Stomach (tissue), 9 donors: ENCODE results near the gene SACS. TPM values are rescaled to one million over a fixed set of nuclear protein-coding genes. Genes with fewer than 3 reads are reported as not detected.

Source experiments
- DNase-seq, 2 donors: peaks; one replicate each; pipeline versions ENCODE4 v3.0.0 to v3.0.0-alpha.2; 2013 to 2019
- H3K27ac ChIP-seq, 5 donors: fragments of 200-600 bp in 4 of 5; sonication (generic) in 4 of 5; one replicate each; pipeline ENCODE4 v1.5.1; 2013 to 2019; ENCODE audit warnings: mild to moderate bottlenecking in 1 of 5, moderate library complexity in 1 of 5
- H3K27me3 ChIP-seq, 3 donors: fragments of 200-600 bp; sonication (generic); one replicate each; pipeline ENCODE4 v1.5.1; 2017 to 2019; ENCODE audit warnings: mixed run types in 1 of 3
- H3K36me3 ChIP-seq, 4 donors: fragments of 200-600 bp; sonication (generic); 1 replicate in 3 of 4; 2 replicates in 1 of 4; pipeline ENCODE4 v1.5.1; 2016 to 2019
- H3K4me1 ChIP-seq, 4 donors: fragments of 200-600 bp; sonication (generic); one replicate each; pipeline ENCODE4 v1.5.1; 2016 to 2019
- H3K4me3 ChIP-seq, 4 donors: fragments of 200-600 bp; sonication (generic) in 3 of 4; one replicate each; pipeline ENCODE4 v1.5.1; 2016 to 2019; ENCODE audit warnings: mild to moderate bottlenecking in 1 of 4
- H3K9me3 ChIP-seq, 4 donors: fragments of 200-600 bp; sonication (generic); one replicate each; pipeline ENCODE4 v1.5.1; 2016 to 2019
- CTCF ChIP-seq, 7 experiments: fragments of 450-650 bp in 4 of 7; fragments of 200-600 bp in 3 of 7; sonication (generic) in 3 of 7; IDR thresholded peaks; one replicate each; pipeline ENCODE4 v1.5.1; 2016 to 2019; ENCODE audit warnings: antibody characterized with exemption in 7 of 7, control low read depth in 2 of 7, mild to moderate bottlenecking in 1 of 7
- EP300 ChIP-seq: sonication (generic); formaldehyde crosslinking; IDR thresholded peaks from one replicate; pipeline ENCODE4 v1.6.1; 2017; ENCODE audit warnings: antibody characterized with exemption
- POLR2A ChIP-seq, 4 donors: fragments of 450-650 bp; IDR thresholded peaks; one replicate each; pipeline ENCODE4 v1.6.1; 2016; ENCODE audit warnings: antibody characterized with exemption in 4 of 4, control low read depth in 2 of 4, mild to moderate bottlenecking in 1 of 4, moderate library complexity in 1 of 4
- POLR2AphosphoS5 ChIP-seq, 3 donors: sonication (generic); formaldehyde crosslinking; IDR thresholded peaks; one replicate each; pipeline ENCODE4 v1.6.1; 2016; ENCODE audit warnings: antibody characterized with exemption in 3 of 3
- WGBS, 5 donors: extraction: QIAGEN DNeasy Blood & Tissue Kit in 3 of 5; methylation state at CpG; one replicate each; pipeline versions ENCODE4 v1.1.5 to v1.1.7; 2013 to 2018; 5-methylcytosine and 5-hydroxymethylcytosine counted together
- intact Hi-C: fragments of 100-400 bp; cut with DNase I; formaldehyde crosslinking; loops from one replicate; pipeline ENCODE4 v1.15.1; 2023; ENCODE audit warnings: low total_unique reads
- polyA plus RNA-seq, 3 donors: library from polyadenylated mRNA; stranded (reverse); fragments of 200-250 nt; gene quantifications; one replicate each; pipeline ENCODE4 v1.2.3, GENCODE V29; 2013
- total RNA-seq, 5 donors: library from RNA; depleted of rRNA; stranded (reverse); fragments of >200 nt; gene quantifications; one replicate each; pipeline versions ENCODE4 v1.1.0 to v1.2.3, GENCODE V29; 2014 to 2016
- donor health status: healthy with polysubstance abuse.
- donor health status: Bipolar disorder and iron deficiency.
- donor health status: healthy.

The SACS gene
- total and polyA plus RNA-seq, 8 donors, result 1.1 to 34.0 (median 4.9) TPM

GRCh38 chr13:23372264-23372906 is 61.1 kb downstream of the SACS start:
- Histone ChIP-seq H3K36me3 (peaks cover 0 to 37% (median 30%) of the 10 kb centered on the region in 4 donors), H3K27me3 (no peaks in the 10 kb centered on the region), H3K27ac (no peak overlapping the region), H3K4me3 (no peak overlapping the region), H3K4me1 (peaks cover 0 to 41% (median 17%) of the 10 kb centered on the region in 4 donors), H3K9me3 (no peaks in the 10 kb centered on the region)
- no peak for TF ChIP-seq CTCF (IDR thresholded peaks at IDR 0.05)
- TF ChIP-seq POLR2A (IDR thresholded peaks at IDR 0.05), result no peak
- no peak for TF ChIP-seq EP300
- no peak for TF ChIP-seq POLR2AphosphoS5 (IDR thresholded peaks at IDR 0.05)
- WGBS, 5 donors, result 35 to 50% (median 42%) methylated on average over 5 of the region's 5 CpGs
- intact Hi-C loops, result no loop called here
- no peak for DNase-seq

- 95 to 99% (median 97%) methylated on average over 6 of the region's 6 CpGs for WGBS, 5 donors
- Histone ChIP-seq H3K27ac (no peak overlapping the region), H3K36me3 (peaks cover 7 to 81% (median 72%) of the 10 kb centered on the region in 4 donors), H3K4me1 (peaks cover 0 to 14% (median 5%) of the 10 kb centered on the region in 4 donors), H3K27me3 (no peaks in the 10 kb centered on the region), H3K9me3 (no peaks in the 10 kb centered on the region), H3K4me3 (no peak overlapping the region)
- intact Hi-C loops, result no loop called here
- DNase-seq, result no peak
- TF ChIP-seq EP300 (no peak), POLR2A (IDR thresholded peaks at IDR 0.05) (no peak), CTCF (IDR thresholded peaks at IDR 0.05) (no peak), POLR2AphosphoS5 (IDR thresholded peaks at IDR 0.05) (no peak)
These were observed 65.6 kb downstream of the SACS start for GRCh38 chr13:23367907-23368306.

- Histone ChIP-seq H3K9me3 (no peaks in the 10 kb centered on the region), H3K36me3 (peaks cover 7 to 96% (median 88%) of the 10 kb centered on the region in 4 donors), H3K27me3 (no peaks in the 10 kb centered on the region), H3K4me3 (no peak overlapping the region), H3K4me1 (no peaks in the 10 kb centered on the region), H3K27ac (no peak overlapping the region)
- DNase-seq, result no peak
- WGBS, 5 donors, result 95 to 98% (median 97%) methylated on average over 3 of the region's 3 CpGs
- TF ChIP-seq EP300, result no peak
- no peak for TF ChIP-seq POLR2AphosphoS5 (IDR thresholded peaks at IDR 0.05)
- TF ChIP-seq POLR2A (IDR thresholded peaks at IDR 0.05), result no peak
- TF ChIP-seq CTCF (IDR thresholded peaks at IDR 0.05), result no peak
- intact Hi-C loops, result no loop called here
These were observed 67.8 kb downstream of the SACS start for GRCh38 chr13:23365652-23366051.

- no peak for TF ChIP-seq POLR2AphosphoS5 (IDR thresholded peaks at IDR 0.05)
- TF ChIP-seq EP300, result no peak
- no peak for TF ChIP-seq CTCF (IDR thresholded peaks at IDR 0.05)
- TF ChIP-seq POLR2A (IDR thresholded peaks at IDR 0.05), result no peak
- DNase-seq, result no peak
- Histone ChIP-seq H3K4me3 (no peak overlapping the region), H3K36me3 (peaks cover 10 to 89% (median 84%) of the 10 kb centered on the region in 4 donors), H3K27ac (no peak overlapping the region), H3K27me3 (no peaks in the 10 kb centered on the region), H3K4me1 (no peaks in the 10 kb centered on the region), H3K9me3 (no peaks in the 10 kb centered on the region)
- 78 to 91% (median 88%) methylated on average over 1 of the region's 1 CpG for WGBS, 5 donors
- intact Hi-C loops, result no loop called here
These were observed 73.6 kb downstream of the SACS start for GRCh38 chr13:23359882-23360281.
